ENCODE results near the gene TRMT13.
"Not testable (repeated sequence)": the region's sequence is repeated elsewhere in the genome, so short reads cannot be mapped to it uniquely, and the experiment has no call there.

The TRMT13 gene

GRCh38 chr1:100164216-100164615 lies 31.3 kb downstream of the TRMT13 start:
- no peak for DNase-seq (ENCODE audit: low spot score)

GRCh38 chr1:100164702-100165101 lies 31.7 kb downstream of the TRMT13 start:
- no peak for DNase-seq (ENCODE audit: low spot score)

DNA sequence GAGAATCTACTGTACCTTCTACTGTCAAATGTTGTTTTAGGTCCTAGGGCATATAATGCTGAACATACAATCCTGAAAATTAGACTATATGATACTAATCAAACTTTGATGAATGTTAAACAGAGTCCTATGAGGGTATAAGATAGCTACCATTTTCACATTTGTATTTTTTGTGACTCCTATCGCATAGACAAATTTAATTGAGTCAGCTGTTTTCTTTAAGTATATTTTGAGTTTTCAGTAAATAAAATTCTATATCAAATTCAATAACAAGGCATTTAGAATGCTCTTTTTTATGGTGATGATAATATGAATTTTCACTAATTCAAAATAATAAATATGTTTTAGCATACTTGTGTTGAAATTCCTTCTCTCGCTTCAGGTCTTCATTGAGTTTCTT lies 35.1 kb downstream of the TRMT13 start:
- DNase-seq (ENCODE audit: low spot score), result no peak

DNA sequence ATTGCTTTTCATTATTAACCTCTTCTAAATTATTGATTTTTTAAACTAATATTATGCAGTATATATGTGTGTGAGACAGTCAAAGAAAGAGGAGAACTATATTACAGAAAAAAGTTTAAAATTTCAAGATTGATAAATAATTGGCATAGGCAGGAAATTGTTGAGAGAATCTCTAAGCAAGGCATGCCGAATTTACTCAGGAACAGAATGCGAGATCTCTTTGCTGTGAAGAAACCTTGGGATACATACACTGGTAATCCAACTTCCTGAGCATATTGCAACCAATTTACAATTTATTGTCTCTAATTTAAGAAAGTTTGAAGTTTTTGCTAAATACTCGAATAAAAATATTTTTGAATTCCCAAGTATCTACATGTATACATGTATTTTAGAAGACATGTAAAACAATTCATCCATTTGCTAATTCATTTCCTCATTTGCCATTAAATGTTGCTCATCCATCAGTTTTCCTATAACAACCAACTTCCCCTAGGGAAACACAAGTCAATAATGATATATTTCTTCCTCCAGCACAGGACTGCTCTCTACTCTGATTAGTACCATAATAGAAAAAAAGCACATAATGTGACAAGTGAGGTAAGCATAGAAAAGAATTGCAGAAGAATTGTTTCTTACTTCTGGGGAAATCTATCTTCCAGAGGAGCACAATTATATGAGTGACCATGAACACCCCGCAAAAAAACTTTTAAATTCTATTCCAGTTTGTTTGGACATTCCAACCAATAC lies 44.5 kb downstream of the TRMT13 start:
- DNase-seq (ENCODE audit: low spot score), result no peak

DNA sequence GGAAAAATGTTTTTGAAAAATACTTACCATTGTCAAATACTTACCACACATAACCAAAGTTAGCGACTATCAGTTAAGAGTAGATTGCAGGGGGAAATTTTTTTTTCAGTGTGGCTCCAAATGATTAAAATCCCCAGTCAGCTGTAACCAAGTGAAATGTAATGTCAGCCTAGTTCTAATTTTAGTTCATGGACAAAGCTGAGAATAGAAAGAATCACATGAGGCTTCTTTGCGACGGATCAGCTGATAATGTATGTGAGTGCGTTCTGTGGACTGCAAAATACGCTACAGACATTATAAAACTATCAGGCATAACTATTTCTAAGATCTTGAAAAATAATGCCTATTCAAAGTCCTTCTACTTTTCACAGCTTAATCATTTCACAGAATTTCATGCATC lies 45.1 kb downstream of the TRMT13 start, which contains the start of gene LRRC39:
TSS of gene LRRC39 (minus strand) at position 166 of the 400 bp plus-strand sequence. CDS start 9,740 bp downstream, outside the sequence.
- no peak for DNase-seq (ENCODE audit: low spot score)

DNA sequence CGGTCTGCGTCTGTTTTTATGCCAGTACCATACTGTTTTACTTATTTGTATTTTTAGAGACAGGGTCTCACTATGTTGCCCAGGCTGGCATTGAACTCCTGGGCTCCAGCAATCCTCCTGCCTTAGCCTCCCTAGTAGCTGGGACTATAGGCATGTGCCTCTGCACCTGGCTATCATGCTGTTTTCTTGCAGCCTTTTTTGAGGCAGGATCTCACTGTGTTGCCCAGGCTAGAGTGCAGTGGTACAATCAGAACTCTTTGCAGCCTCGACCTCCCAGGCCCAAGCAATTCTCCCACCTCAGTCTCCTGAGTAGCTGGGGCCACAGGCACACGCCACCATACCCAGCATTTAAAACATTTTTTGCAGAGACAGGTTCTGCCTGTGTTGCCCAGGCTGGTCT lies 50.4 kb downstream of the TRMT13 start:
- DNase-seq (ENCODE audit: low spot score), result no peak

GRCh38 chr1:100184536-100184935 lies 51.6 kb downstream of the TRMT13 start:
- DNase-seq (ENCODE audit: low spot score), result no peak

DNA sequence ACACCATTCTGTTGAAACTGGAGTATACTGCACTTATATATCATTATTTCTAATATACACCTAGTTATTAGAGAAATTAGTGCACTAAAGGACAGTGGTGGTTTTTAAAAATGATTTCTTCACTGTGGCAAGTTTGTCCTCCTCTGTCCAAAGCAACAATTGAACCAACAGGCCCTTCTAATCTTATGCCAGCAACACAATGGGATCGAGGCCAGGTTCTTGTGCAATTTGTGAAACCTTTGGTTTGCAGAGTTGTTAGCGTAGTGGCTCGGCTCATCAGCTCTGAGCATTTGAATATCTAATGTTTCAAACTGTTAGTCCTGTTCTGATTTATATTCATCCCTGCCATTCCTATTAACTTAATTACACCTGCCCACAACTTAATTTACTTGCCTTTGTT lies 54.9 kb downstream of the TRMT13 start:
- no peak for DNase-seq (ENCODE audit: low spot score)

GRCh38 chr1:100188617-100189016 lies 55.7 kb downstream of the TRMT13 start:
- DNase-seq (ENCODE audit: low spot score), result no peak

GRCh38 chr1:100198596-100198995 lies 65.6 kb downstream of the TRMT13 start:
- no peak for DNase-seq (ENCODE audit: low spot score)

- DNase-seq (ENCODE audit: low spot score), result not testable (repeated sequence)
Observed at GRCh38 chr1:100200060-100200459, 67.1 kb downstream of the TRMT13 start.
